Measurements from ENCODE around the gene IFT74. TPM values are rescaled to one million over a fixed set of nuclear protein-coding genes. Genes with fewer than 3 reads are reported as not detected.

Gene IFT74
- total and polyA plus RNA-seq, 2 of the 13 experiments (the other 11 are each of a cell fraction or from before 2014, with no cell fraction given) = 4.2 to 12.3 TPM

- peaks cover 1 to 4% of the 10 kb centered on the region in 2 experiments; a peak in 1 of 5 replicates for H3K36me3 ChIP-seq (replicated peaks in 1 of 2; ENCODE audit: control insufficient read depth in 1 of 2, insufficient read depth in 2 of 2, low read length in 2 of 2)
- H2AFZ ChIP-seq (ENCODE audit: low read length) = no peak overlapping the region
- ATAC-seq = no peak
- H3K79me2 ChIP-seq (ENCODE audit: insufficient read depth, low read length) = peaks cover 68% of the 10 kb centered on the region
- no peak overlapping the region for H3K4me3 ChIP-seq (replicated peaks in 1 of 3; ENCODE audit: insufficient read depth in 1 of 3, low read depth in 2 of 3, low read length in 3 of 3)
- ChIA-PET CTCF (ENCODE audit: low intra/inter-chr PET ratio, low total read pairs) (no interaction called here), POLR2A (no interaction called here)
- DNase-seq (ENCODE audit: low spot score) = no peak
- no TSS peak for BruUV-seq (replicated peaks)
- intact Hi-C loops (cut with micrococcal nuclease; ENCODE audit: unreplicated experiment) (no loop called here), in situ Hi-C loops (cut with HindIII; ENCODE audit: extremely low pct_ligation_motif_present, low pct_unique_long_range_greater_than_20kb) (no loop called here)
- TF ChIP-seq MIER2 (CRISPR knock-in tag; IDR thresholded peaks at IDR 0.05) (no peak), JDP2 (CRISPR knock-in tag; IDR thresholded peaks at IDR 0.05; ENCODE audit: borderline replicate concordance) (no peak), ZNF569 (CRISPR knock-in tag; IDR thresholded peaks at IDR 0.05; ENCODE audit: borderline replicate concordance) (no peak), ZNF30 (CRISPR knock-in tag; IDR thresholded peaks at IDR 0.05) (no peak), CSRNP1 (CRISPR knock-in tag; IDR thresholded peaks at IDR 0.05) (no peak), MYC (CRISPR knock-in tag; IDR thresholded peaks at IDR 0.05; ENCODE audit: borderline replicate concordance) (no peak), ZNF883 (CRISPR knock-in tag; IDR thresholded peaks at IDR 0.05; ENCODE audit: not compliant biosample characterization) (no peak), ZNF326 (CRISPR knock-in tag; IDR thresholded peaks at IDR 0.05; ENCODE audit: borderline replicate concordance) (no peak), DNMT3B (CRISPR knock-in tag; conservative IDR thresholded peaks at IDR 0.05) (no peak), ZNF761 (CRISPR knock-in tag; conservative IDR thresholded peaks at IDR 0.05) (no peak), ATM (IDR thresholded peaks at IDR 0.05; ENCODE audit: borderline replicate concordance) (no peak), NAIF1 (CRISPR knock-in tag; IDR thresholded peaks at IDR 0.05; ENCODE audit: borderline replicate concordance) (no peak), ZNF563 (CRISPR knock-in tag; IDR thresholded peaks at IDR 0.05) (no peak), PRMT3 (CRISPR knock-in tag; IDR thresholded peaks at IDR 0.05; ENCODE audit: borderline replicate concordance, low read depth) (no peak), RFXANK (CRISPR knock-in tag; IDR thresholded peaks at IDR 0.05) (no peak)
- H3K27ac ChIP-seq (ENCODE audit: extremely low read length, insufficient read depth, low read length) = no peak overlapping the region
- H3K4me2 ChIP-seq (ENCODE audit: low read depth, low read length) = no peak overlapping the region
- no peak overlapping the region for H3K9ac ChIP-seq (ENCODE audit: insufficient read depth, low read depth, low read length)
- peaks cover 11% of the 10 kb centered on the region; the same call in 1 of the 2 replicates for H3K4me1 ChIP-seq (ENCODE audit: insufficient read depth, low read length)
- no peaks in the 10 kb centered on the region for H4K20me1 ChIP-seq (ENCODE audit: insufficient read depth, low read length)
- no peaks in the 10 kb centered on the region for H3K27me3 ChIP-seq (ENCODE audit: control insufficient read depth in 1 of 2, insufficient read depth in 2 of 2, low read length in 2 of 2)
- FAIRE-seq = no peak
- no peaks in the 10 kb centered on the region for H3K9me3 ChIP-seq (ENCODE audit: low read length)
- WGBS (ENCODE audit: low lambda C conversion rate) = 97% methylated on average over 3 of the region's 3 CpGs
Observed at GRCh38 chr9:26937816-26938371, 18.3 kb upstream of the IFT74 start.

All from HepG2 (cell line).